ENCODE measurements around the gene SIRT1. TPM values are rescaled to one million over a fixed set of nuclear protein-coding genes. Genes with fewer than 3 reads are reported as not detected.

SIRT1 gene
- total and polyA plus RNA-seq, 2 of the 8 experiments (the other 6 are each of a cell fraction or from before 2014, with no cell fraction given), result 22.6 to 70.9 TPM

DNA sequence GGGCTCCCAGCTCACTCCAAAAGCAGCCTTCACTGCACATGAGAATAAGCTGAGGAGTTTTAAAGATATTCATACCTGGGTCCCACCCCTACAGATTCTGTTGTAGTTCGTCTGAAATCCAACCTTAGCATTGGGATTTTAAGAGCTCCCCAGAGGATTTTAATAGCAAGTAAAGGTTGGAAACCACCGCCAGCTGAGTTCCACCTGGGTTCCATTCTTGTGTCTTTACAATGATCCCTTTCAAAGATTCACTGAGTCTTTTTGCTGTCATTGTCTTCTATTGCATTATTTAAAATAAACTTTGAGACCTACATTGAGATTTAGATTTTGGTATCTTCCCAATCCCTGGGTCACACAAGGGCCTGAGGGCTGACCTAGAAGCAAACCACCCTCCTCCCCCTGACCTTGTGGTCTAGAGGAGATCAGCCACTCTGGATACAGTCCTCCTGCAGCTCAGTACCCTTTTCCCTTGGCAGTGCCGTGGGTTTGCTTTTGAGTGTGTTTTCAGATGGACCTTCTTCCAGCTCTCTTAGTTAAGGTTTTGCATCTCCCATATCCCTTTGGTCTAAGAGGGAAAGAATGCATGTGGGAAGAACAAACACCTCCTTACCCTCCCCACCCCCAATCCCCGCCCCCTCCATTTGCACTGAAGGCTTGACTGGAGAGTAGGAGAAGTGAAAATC, 22.6 kb upstream of the SIRT1 start:
- no peaks in the 10 kb centered on the region for H3K9me3 ChIP-seq (ENCODE audit: insufficient read depth in 2 of 2, low read depth in 1 of 2, low read length in 1 of 2)
- peaks cover 2 to 11% (median 10%) of the 10 kb centered on the region in 4 experiments; a peak in 6 of 7 replicates for H3K4me1 ChIP-seq (replicated peaks in 1 of 4; ENCODE audit: control insufficient read depth in 3 of 4, insufficient read depth in 4 of 4, low read length in 3 of 4)
- H3K23me2 ChIP-seq (ENCODE audit: low read depth, low read length), result no peaks in the 10 kb centered on the region
- H2AFZ ChIP-seq (ENCODE audit: low read length), result no peak overlapping the region
- H3K27ac ChIP-seq (ENCODE audit: low read depth, low read length), result peak overlapping the region; percentile 36
- H3K9ac ChIP-seq (replicated peaks in 1 of 4; ENCODE audit: extremely low read depth in 1 of 4, low read depth in 3 of 4, low read length in 3 of 4), result peak overlapping the region in 1 of 4 experiments; percentile 26; a peak in 3 of 7 replicates
- H2AK5ac ChIP-seq (ENCODE audit: low read depth, low read length), result no peak overlapping the region
- no peak overlapping the region for H3K23ac ChIP-seq (ENCODE audit: insufficient read length)
- H3K4me3 ChIP-seq (ENCODE audit: extremely low read depth in 1 of 4, insufficient read depth in 2 of 4, low read depth in 3 of 4, low read length in 4 of 4), result peak overlapping the region in 3 of 4 experiments; percentile 20 to 48 (median 35); a peak in 5 of 8 replicates
- H4K20me1 ChIP-seq (replicated peaks in 1 of 2; ENCODE audit: control insufficient read depth in 1 of 2, insufficient read depth in 2 of 2, low read length in 2 of 2), result no peaks in the 10 kb centered on the region
- peak overlapping the region; percentile 17; the same call in 1 of the 2 replicates for H3K18ac ChIP-seq (ENCODE audit: extremely low read depth, low read length)
- H3K79me1 ChIP-seq (ENCODE audit: low read depth, low read length), result no peaks in the 10 kb centered on the region
- DNase-seq (ENCODE audit: low read depth in 1 of 2, low spot score in 2 of 2) (peak; percentile 59 to 67), FAIRE-seq (peak; percentile 91)
- peak overlapping the region; percentile 87 for H4K91ac ChIP-seq (replicated peaks; ENCODE audit: insufficient read length, low read length)
- H2BK12ac ChIP-seq (ENCODE audit: low read depth, low read length), result peak overlapping the region; percentile 12; the same call in 1 of the 2 replicates
- H3K36me3 ChIP-seq (ENCODE audit: control insufficient read depth in 2 of 4, insufficient read depth in 4 of 4, low read length in 3 of 4), result no peaks in the 10 kb centered on the region
- H3K4ac ChIP-seq (replicated peaks; ENCODE audit: insufficient read length, low read depth, low read length), result no peak overlapping the region
- H4K8ac ChIP-seq (ENCODE audit: extremely low read depth, insufficient read depth, low read length), result no peak overlapping the region
- no peaks in the 10 kb centered on the region; a peak in 1 of 7 replicates for H3K27me3 ChIP-seq (replicated peaks in 1 of 4; ENCODE audit: control insufficient read depth in 3 of 4, extremely low read depth in 1 of 4, insufficient read depth in 3 of 4, low read length in 3 of 4)
- H2BK120ac ChIP-seq (replicated peaks; ENCODE audit: low read depth, low read length), result peak overlapping the region; percentile 50
- no peak overlapping the region for H2BK15ac ChIP-seq (ENCODE audit: low read length)
- H3K14ac ChIP-seq (ENCODE audit: insufficient read length), result no peak overlapping the region
- H3K79me2 ChIP-seq (ENCODE audit: control insufficient read depth in 1 of 2, insufficient read depth in 2 of 2, low read length in 2 of 2), result peaks cover 0 to 10% of the 10 kb centered on the region in 2 experiments; a peak in 1 of 4 replicates
- WGBS, 2 experiments (ENCODE audit: extremely low coverage in 1 of 2, insufficient coverage in 1 of 2, insufficient read length in 1 of 2, insufficient replicate concordance in 2 of 2, low coverage in 1 of 2, low lambda C conversion rate in 2 of 2, missing lambda C conversion rate in 1 of 2), result 3% methylated on average over 3 of the region's 4 CpGs; no CpG with 5 or more reads in 1 of the 2 experiments
- ChIA-PET CTCF (ENCODE audit: partially characterized antibody) (interaction anchor here (0.6 to 2.3 kb wide), 9 partner anchors 11 to 1451 kb away, joined by 3 to 8 read pairs (median 4); no protein-coding TSS in a partner anchor), POLR2A (ENCODE audit: partially characterized antibody) (interaction anchor here (0.7 to 4.3 kb wide), 17 partner anchors 9 to 470 kb away, joined by 3 to 41 read pairs (median 4); partner anchors contain the start of genes HNRNPH3 and SIRT1)
- H4K5ac ChIP-seq (ENCODE audit: insufficient read length, low read depth, low read length), result peak overlapping the region; percentile 52
- H2BK20ac ChIP-seq (ENCODE audit: low read length), result peak overlapping the region; percentile 98; the same call in 1 of the 2 replicates
- H3K56ac ChIP-seq (replicated peaks; ENCODE audit: insufficient read length, low read depth, low read length), result no peak overlapping the region
- H3K4me2 ChIP-seq (ENCODE audit: insufficient read depth in 1 of 2, low read depth in 2 of 2, low read length in 2 of 2), result peak overlapping the region; percentile 47 to 52
- peak overlapping the region; percentile 80; the same call in 1 of the 2 replicates for H2BK5ac ChIP-seq (ENCODE audit: low read depth, low read length)
- TF ChIP-seq EGR1 (IDR thresholded peaks at IDR 0.05; ENCODE audit: borderline replicate concordance, low read depth, low read length) (0 out of 2 replicates have a peak, but pooled peaks have one; percentile 13), ASH2L (IDR thresholded peaks at IDR 0.05; ENCODE audit: low read length) (peak; percentile 82), PHF8 (conservative IDR thresholded peaks at IDR 0.05; ENCODE audit: low read depth, low read length) (no peak), GABPA (IDR thresholded peaks at IDR 0.05; ENCODE audit: borderline replicate concordance, insufficient read depth, low read length) (no peak), POLR2AphosphoS5 (IDR thresholded peaks at IDR 0.05; ENCODE audit: low read depth, low read length) (0 out of 2 replicates have a peak, but pooled peaks have one; percentile 23), TBP (IDR thresholded peaks at IDR 0.05; ENCODE audit: low read depth, low read length) (peak; percentile 20; the same call in 1 of the 2 replicates), CEBPB (IDR thresholded peaks at IDR 0.05; ENCODE audit: low read depth, low read length) (no peak), EP300 (IDR thresholded peaks at IDR 0.05; ENCODE audit: borderline replicate concordance in 1 of 2, low read depth in 2 of 2, low read length in 2 of 2) (peak in 1 of 2 experiments; percentile 5; a peak in 1 of 3 replicates), POLR2A (IDR thresholded peaks at IDR 0.05; ENCODE audit: control extremely low read depth in 1 of 2, low read depth in 2 of 2, low read length in 2 of 2) (peak; percentile 47 to 61), CTBP2 (IDR thresholded peaks at IDR 0.05; ENCODE audit: borderline replicate concordance, insufficient read depth, insufficient read length, low read length) (peak; percentile 35), SRF (IDR thresholded peaks at IDR 0.05; ENCODE audit: low read depth, low read length) (no peak)

Measured in H1 (cell line).